CD4-positive, alpha-beta T cell treated with Interleukin-21 for 1 hour (primary cell): ENCODE results near the gene FBXO46.

Experiments used
- DNase-seq: peaks from one replicate; pipeline ENCODE4 v3.0.0-alpha.2; 2020

Gene FBXO46

DNA sequence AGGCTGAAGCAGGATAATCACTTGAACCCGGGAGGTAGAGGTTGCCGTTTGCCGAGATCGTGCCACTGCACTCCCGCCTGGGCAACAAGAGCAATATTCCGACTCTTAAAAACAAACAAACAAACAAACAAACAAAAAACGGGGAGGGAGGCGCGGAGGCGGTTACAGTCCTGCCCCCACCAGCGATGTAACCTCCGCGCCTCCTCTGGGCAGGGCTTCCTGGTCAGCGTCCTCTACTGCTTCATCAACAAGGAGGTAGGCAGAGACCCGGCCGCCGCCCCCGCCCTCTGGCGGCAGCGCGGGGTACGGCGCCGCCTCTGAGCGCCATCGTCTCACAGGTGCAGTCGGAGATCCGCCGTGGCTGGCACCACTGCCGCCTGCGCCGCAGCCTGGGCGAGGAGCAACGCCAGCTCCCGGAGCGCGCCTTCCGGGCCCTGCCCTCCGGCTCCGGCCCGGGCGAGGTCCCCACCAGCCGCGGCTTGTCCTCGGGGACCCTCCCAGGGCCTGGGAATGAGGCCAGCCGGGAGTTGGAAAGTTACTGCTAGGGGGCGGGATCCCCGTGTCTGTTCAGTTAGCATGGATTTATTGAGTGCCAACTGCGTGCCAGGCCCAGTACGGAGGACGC is 49.2 kb downstream of the FBXO46 start:
- DNase-seq: peak; percentile 91

DNA sequence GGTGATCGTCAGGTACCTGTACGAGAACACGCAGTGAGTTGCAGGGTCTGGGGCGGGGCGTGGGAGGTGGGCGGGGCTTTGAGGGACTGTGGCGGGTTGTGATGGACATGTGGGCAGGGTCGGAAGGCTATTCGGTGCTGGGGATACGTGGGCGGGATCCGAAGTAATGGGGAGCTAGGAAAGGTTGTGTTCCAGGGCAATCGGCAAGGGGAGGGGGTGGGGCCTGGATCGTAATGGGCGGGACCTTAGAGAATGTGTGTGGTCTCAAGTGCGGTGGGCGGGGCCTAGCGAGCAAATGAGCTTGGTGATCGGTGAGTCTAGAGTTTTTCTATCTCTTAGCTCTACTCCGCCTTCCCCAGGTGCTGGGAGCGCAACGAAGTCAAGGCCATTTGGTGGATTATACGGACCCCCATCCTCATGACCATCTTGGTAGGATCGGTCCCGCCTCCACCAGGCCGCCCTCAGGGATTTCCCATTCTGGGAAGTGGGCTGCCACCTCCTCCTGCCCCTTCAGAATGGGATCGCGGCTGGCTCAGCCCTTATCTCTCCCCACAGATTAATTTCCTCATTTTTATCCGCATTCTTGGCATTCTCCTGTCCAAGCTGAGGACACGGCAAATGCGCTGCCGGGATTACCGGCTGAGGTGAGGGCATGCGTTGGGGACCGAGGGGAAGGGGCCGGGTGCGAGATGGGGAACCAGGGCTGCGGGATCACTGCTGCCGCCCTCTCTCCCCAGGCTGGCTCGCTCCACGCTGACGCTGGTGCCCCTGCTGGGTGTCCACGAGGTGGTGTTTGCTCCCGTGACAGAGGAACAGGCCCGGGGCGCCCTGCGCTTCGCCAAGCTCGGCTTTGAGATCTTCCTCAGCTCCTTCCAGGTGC is 53.1 kb downstream of the FBXO46 start:
- peak; percentile 87 for DNase-seq

DNA sequence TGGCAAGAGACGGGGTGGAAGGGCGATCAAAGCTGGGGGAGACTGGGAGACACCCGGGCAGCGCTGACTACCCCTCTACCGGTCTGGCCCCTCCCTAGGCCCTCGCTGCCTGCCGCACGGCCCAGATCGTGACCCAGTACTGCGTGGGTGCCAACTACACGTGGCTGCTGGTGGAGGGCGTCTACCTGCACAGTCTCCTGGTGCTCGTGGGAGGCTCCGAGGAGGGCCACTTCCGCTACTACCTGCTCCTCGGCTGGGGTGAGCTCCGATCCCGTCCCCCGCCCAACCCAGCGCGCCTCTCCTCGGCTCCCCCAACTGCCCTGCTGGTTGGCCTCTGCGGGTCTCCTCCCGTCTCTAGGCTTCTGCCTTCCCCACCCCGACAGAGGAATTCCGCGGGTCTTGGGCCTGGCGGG is 53.8 kb downstream of the FBXO46 start:
- DNase-seq: peak; percentile 53

DNA sequence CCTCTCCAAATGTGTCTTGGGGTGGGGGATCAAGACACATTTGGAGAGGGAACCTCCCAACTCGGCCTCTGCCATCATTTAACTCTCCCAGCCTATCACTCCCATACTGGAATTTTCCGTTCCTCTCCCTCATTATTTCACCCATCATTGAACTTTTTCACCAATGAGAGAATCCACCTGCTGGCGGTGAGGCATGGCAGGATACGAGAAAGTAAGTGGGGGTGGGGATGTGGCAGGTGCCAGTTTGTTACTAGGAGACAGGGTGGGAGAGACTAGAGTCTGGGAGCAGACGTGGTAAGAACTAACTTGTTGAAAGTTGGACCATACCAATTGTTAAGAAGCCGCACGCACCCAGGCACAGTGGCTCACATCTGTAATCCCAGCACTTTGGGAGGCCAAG is 55.8 kb downstream of the FBXO46 start:
- no peak for DNase-seq

DNA sequence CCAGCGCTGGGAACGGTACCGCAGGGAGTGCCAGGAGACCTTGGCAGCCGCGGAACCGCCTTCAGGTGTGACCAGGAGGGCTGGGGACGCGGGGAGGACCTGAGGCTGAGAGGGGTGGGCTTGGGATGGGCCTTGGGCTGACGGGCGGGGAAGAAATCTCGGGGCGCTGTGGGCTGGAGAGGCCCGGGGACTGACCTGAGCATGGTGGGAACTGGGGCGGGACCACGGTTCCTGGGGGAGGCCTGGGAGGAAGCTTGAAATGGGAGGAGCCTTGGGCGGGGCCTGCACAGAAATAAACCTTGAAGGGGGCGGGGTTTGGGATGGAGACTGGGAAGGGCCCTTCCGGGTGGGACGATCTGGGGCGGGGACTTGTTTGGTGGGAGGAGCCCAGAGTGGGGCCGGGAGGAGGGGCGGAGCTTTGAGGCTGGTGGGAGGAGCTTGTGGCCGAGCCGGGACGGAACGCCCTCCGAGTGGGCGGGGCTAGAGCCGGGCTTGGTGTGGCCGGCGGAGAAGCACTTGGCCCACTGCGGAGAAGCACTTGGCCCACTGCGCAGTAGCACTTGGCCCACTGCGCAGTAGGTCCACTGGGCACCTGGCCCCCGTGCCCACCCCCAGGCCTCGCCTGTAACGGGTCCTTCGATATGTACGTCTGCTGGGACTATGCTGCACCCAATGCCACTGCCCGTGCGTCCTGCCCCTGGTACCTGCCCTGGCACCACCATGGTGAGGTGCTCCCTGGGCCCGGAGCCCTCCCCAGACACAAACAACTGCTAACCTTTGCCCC is 59.8 kb downstream of the FBXO46 start:
- peak; percentile 61 for DNase-seq

DNA sequence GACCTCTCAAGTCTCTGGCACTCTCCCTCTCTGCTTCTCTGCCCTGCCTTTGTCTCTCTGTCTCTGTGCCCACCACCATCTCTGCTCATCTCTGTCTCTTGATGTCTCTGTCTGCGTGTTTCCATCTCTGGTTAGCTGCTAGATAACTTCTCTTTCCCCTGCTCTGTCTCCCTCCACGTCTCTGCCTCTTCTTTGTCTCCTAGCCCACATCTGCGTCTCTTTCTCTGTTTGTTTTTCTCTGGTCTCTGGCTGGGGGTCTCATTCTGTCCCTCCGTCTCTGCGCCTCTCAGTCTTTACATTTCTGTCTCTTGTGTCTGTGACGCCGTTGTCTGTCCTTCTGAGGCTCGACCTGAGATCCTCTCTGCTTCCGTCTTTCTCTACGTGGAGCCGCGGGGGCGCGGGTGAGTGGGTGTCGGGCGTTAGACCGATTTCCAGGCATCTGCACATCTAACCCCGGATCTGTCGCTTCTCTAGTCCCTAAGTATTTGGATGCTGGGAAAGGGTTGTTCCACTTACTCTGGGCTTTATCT is 62.3 kb downstream of the FBXO46 start:
- peak; percentile 41 for DNase-seq

DNA sequence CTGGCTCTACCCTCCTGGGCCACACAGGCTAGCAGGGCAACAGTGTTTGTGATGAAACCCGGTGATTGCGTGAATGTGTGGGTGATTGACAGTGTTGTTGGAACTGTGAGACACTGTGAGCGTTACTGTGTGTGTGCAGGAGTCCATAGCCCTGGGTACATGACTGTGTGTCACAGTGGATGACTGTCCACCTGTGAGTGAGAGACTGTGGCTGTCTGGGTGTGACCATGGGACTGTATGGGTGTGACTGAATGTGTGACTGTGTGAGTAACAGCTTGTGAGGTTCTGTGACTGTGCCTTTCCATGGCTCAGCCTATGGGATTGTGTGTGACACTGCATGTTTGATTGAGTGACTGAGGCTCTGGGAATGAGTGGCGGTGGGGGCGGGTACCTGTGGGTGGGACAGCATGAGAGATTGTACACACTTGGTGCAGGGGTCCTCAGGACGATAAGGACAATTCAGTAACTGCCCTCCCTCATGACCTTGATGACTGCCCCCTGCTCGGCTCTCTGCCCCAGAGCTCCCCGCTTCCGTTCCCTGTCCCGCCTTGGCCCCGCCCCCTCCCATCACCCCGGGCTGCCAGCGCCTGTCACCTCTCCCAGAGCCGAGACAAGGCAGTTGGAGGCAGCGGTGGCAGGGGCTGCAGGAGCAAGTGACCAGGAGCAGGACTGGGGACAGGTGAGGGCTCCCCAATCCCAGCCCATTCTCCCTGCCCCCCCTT is 62.9 kb downstream of the FBXO46 start, which contains the start of gene GIPR:
Gene GIPR, plus strand, starts transcription at position 602 of the 722 bp plus-strand sequence. CDS start 1,300 bp downstream, outside the sequence.
- DNase-seq: peak; percentile 58

DNA sequence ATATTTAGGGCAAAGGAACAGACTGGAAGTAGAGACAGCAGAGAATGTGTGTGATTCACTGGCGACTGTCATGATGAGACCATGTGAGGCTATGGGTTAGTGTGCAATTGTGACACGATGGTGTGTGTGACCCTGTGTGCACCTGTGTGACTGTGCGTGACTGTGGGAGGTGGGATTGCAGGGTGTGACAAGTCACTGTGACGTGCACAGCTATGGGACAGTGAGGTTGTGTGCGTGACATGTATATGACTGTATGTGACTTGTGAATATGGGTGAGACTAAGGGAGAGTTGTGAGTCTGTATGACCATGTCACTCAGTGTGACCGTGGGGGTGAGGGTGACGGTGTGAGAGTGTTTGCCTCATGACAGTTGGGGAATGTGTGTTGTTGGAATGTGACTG is 66.1 kb downstream of the FBXO46 start:
- no peak for DNase-seq

DNA sequence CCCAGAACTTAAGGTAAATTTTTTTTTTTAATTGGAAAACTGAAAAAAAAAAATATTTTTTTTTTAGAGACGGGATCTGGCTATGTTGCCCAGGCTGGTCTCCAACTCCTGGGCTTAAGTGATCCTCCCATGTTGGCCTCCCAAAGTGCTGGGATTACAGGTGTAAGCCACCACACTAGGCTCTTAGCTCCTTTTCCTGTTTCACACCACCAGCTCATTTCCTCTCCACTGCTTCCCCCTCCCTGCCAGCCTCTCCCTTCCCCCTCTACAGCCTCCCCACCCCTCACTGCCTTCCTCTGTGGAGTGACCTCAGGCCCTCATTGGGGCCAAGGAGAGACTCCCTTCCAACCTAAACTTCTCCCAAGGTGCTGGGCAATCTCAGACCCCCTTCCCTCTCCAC is 66.9 kb downstream of the FBXO46 start:
- no peak for DNase-seq

DNA sequence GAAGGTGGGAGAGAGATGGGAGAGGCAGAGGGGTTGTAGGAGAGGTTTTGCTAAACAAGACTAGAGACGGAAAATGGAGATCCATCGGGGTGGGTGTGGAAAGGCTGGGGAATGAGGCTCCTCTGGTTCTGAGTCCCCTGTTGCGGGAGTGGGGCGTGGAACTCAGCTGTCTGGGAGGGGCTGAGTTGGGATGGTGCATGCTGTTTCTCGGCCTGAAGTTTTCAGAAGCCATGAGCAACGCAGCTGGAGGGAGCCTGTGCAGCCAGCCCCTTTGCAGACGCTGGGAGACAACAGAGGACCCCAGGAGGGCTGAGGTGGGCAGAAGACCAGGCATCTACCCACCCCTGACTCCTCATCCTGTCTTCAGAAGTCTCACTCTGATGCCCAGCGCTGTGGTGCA is 70.1 kb downstream of the FBXO46 start:
- no peak for DNase-seq
